ENCODE measurements around the gene RAP1GAP2. TPM values are rescaled to one million over a fixed set of nuclear protein-coding genes. Genes with fewer than 3 reads are reported as not detected.

RAP1GAP2 gene
- total and polyA plus RNA-seq, 2 of the 8 experiments (the other 6 are each of a cell fraction or from before 2014, with no cell fraction given) = 24.0 to 63.8 TPM

GRCh38 chr17:2894782-2895181 lies 98.5 kb downstream of the RAP1GAP2 start:
- H2BK20ac ChIP-seq (ENCODE audit: low read length) = no peak overlapping the region
- CTCF ChIA-PET (ENCODE audit: partially characterized antibody) = interaction anchor here (0.7 to 1.5 kb wide), 3 partner anchors 8 to 46 kb away, joined by 3 to 5 read pairs (median 4); no protein-coding TSS in a partner anchor
- 0 out of 2 replicates have a peak, but pooled peaks cover 2% of the 10 kb centered on the region for H3K23me2 ChIP-seq (ENCODE audit: low read depth, low read length)
- DNase-seq (ENCODE audit: low read depth in 1 of 2, low spot score in 2 of 2) = no peak
- no peak overlapping the region for H2BK15ac ChIP-seq (ENCODE audit: low read length)
- H3K4me2 ChIP-seq (ENCODE audit: insufficient read depth in 1 of 2, low read depth in 2 of 2, low read length in 2 of 2) = no peak overlapping the region
- H3K79me1 ChIP-seq (ENCODE audit: low read depth, low read length) = peaks cover 20% of the 10 kb centered on the region
- H3K4ac ChIP-seq (replicated peaks; ENCODE audit: insufficient read length, low read depth, low read length) = no peak overlapping the region
- no peak for FAIRE-seq
- no peak overlapping the region for H3K18ac ChIP-seq (ENCODE audit: extremely low read depth, low read length)
- no peak overlapping the region for H2BK120ac ChIP-seq (replicated peaks; ENCODE audit: low read depth, low read length)
- no peak overlapping the region for H3K56ac ChIP-seq (replicated peaks; ENCODE audit: insufficient read length, low read depth, low read length)
- no peaks in the 10 kb centered on the region for H3K9me3 ChIP-seq (ENCODE audit: insufficient read depth in 2 of 2, low read depth in 1 of 2, low read length in 1 of 2)
- no peak overlapping the region for H2AFZ ChIP-seq (ENCODE audit: low read length)
- H4K8ac ChIP-seq (ENCODE audit: extremely low read depth, insufficient read depth, low read length) = no peak overlapping the region
- no peak overlapping the region for H2AK5ac ChIP-seq (ENCODE audit: low read depth, low read length)
- H3K4me1 ChIP-seq (replicated peaks in 1 of 4; ENCODE audit: control insufficient read depth in 3 of 4, insufficient read depth in 4 of 4, low read length in 3 of 4) = peaks cover 0 to 8% (median 5%) of the 10 kb centered on the region in 4 experiments; a peak in 5 of 7 replicates
- H3K27me3 ChIP-seq (replicated peaks in 1 of 4; ENCODE audit: control insufficient read depth in 3 of 4, extremely low read depth in 1 of 4, insufficient read depth in 3 of 4, low read length in 3 of 4) = no peaks in the 10 kb centered on the region
- H4K91ac ChIP-seq (replicated peaks; ENCODE audit: insufficient read length, low read length) = no peak overlapping the region
- TF ChIP-seq GTF2F1 (IDR thresholded peaks at IDR 0.05; ENCODE audit: borderline replicate concordance, low read depth, low read length) (no peak), EZH2 (IDR thresholded peaks at IDR 0.05; ENCODE audit: low read depth, low read length, severe bottlenecking) (no peak), GABPA (IDR thresholded peaks at IDR 0.05; ENCODE audit: borderline replicate concordance, insufficient read depth, low read length) (no peak), BCL11A (IDR thresholded peaks at IDR 0.05; ENCODE audit: low read depth in 2 of 2, low read length in 2 of 2) (no peak), SIRT6 (IDR thresholded peaks at IDR 0.05; ENCODE audit: low read length) (no peak), BRCA1 (IDR thresholded peaks at IDR 0.05; ENCODE audit: low read depth, low read length) (no peak), YY1 (IDR thresholded peaks at IDR 0.05; ENCODE audit: low read depth, low read length) (no peak), ZNF274 (IDR thresholded peaks at IDR 0.05; ENCODE audit: borderline replicate concordance, extremely low read depth, low read length) (no peak), MAFK (IDR thresholded peaks at IDR 0.05; ENCODE audit: low read depth, low read length) (no peak), SUZ12 (IDR thresholded peaks at IDR 0.05; ENCODE audit: low read length) (no peak), CEBPB (IDR thresholded peaks at IDR 0.05; ENCODE audit: low read depth, low read length) (no peak), TAF7 (optimal IDR thresholded peaks at IDR 0.05; ENCODE audit: borderline replicate concordance, low read depth, low read length) (no peak), RFX5 (IDR thresholded peaks at IDR 0.05; ENCODE audit: borderline replicate concordance, low read depth, low read length) (no peak), EP300 (IDR thresholded peaks at IDR 0.05; ENCODE audit: borderline replicate concordance in 1 of 2, low read depth in 2 of 2, low read length in 2 of 2) (no peak)
- H3K23ac ChIP-seq (ENCODE audit: insufficient read length) = no peak overlapping the region
- POLR2A ChIA-PET (ENCODE audit: partially characterized antibody) = interaction anchor here (0.7 to 1.7 kb wide), 4 partner anchors 9 to 30 kb away, joined by 3 to 6 read pairs (median 3); no protein-coding TSS in a partner anchor
- WGBS, 2 experiments (ENCODE audit: extremely low coverage in 1 of 2, insufficient coverage in 1 of 2, insufficient read length in 1 of 2, insufficient replicate concordance in 2 of 2, low coverage in 1 of 2, low lambda C conversion rate in 2 of 2, missing lambda C conversion rate in 1 of 2) = 84% methylated on average over 17 of the region's 17 CpGs; no CpG with 5 or more reads in 1 of the 2 experiments
- peaks cover 3 to 15% of the 10 kb centered on the region in 2 experiments for H4K20me1 ChIP-seq (replicated peaks in 1 of 2; ENCODE audit: control insufficient read depth in 1 of 2, insufficient read depth in 2 of 2, low read length in 2 of 2)
- no peak overlapping the region for H3K4me3 ChIP-seq (ENCODE audit: extremely low read depth in 1 of 4, insufficient read depth in 2 of 4, low read depth in 3 of 4, low read length in 4 of 4)
- H2BK5ac ChIP-seq (ENCODE audit: low read depth, low read length) = no peak overlapping the region; the same call in 1 of the 2 replicates
- no peak overlapping the region for H3K9ac ChIP-seq (replicated peaks in 1 of 4; ENCODE audit: extremely low read depth in 1 of 4, low read depth in 3 of 4, low read length in 3 of 4)
- H3K79me2 ChIP-seq (ENCODE audit: control insufficient read depth in 1 of 2, insufficient read depth in 2 of 2, low read length in 2 of 2) = peaks cover 0 to 72% of the 10 kb centered on the region in 2 experiments; a peak in 2 of 4 replicates
- H2BK12ac ChIP-seq (ENCODE audit: low read depth, low read length) = no peak overlapping the region
- no peak overlapping the region for H4K5ac ChIP-seq (ENCODE audit: insufficient read length, low read depth, low read length)
- no peak overlapping the region; the same call in 1 of the 2 replicates for H3K27ac ChIP-seq (ENCODE audit: low read depth, low read length)
- no peaks in the 10 kb centered on the region for H3K36me3 ChIP-seq (ENCODE audit: control insufficient read depth in 2 of 4, insufficient read depth in 4 of 4, low read length in 3 of 4)
- no peak overlapping the region for H3K14ac ChIP-seq (ENCODE audit: insufficient read length)
